H1 (cell line): ENCODE measurements around the gene PRSS12. TPM values are rescaled to one million over a fixed set of nuclear protein-coding genes. Genes with fewer than 3 reads are reported as not detected.

Experiments
- BRCA1 ChIP-seq: IDR thresholded peaks from 2 replicates; pipeline ENCODE4 v1.6.1; 2012; ENCODE audit warnings: low read depth, low read length, improper control_type of control experiment
- CBX5 ChIP-seq: fragments of 300-800, 300-1000 bp; sonication (generic); IDR thresholded peaks from 2 replicates; pipeline ENCODE4 v1.7.1; 2016; ENCODE audit warnings: antibody characterized with exemption, low read length, low read depth
- CEBPB ChIP-seq: IDR thresholded peaks from 2 replicates; pipeline ENCODE4 v1.6.1; 2012; ENCODE audit warnings: low read depth, low read length
- EP300 ChIP-seq, 2 experiments: IDR thresholded peaks; 1 replicate in 1 of 2; 2 replicates in 1 of 2; pipeline ENCODE4 v1.6.1; 2011 to 2012; ENCODE audit warnings: low read depth in 2 of 2, low read length in 2 of 2, mild to moderate bottlenecking in 2 of 2, borderline replicate concordance in 1 of 2, inconsistent platforms in 1 of 2, moderate library complexity in 1 of 2
- JUN ChIP-seq: IDR thresholded peaks from 2 replicates; pipeline ENCODE4 v1.6.1; 2011; ENCODE audit warnings: low read depth, mild to moderate bottlenecking, improper control_type of control experiment, low read length
- JUND ChIP-seq: IDR thresholded peaks from 2 replicates; pipeline ENCODE4 v1.6.1; 2011; ENCODE audit warnings: mild to moderate bottlenecking, improper control_type of control experiment, low read length
- RBBP5 ChIP-seq: IDR thresholded peaks from 2 replicates; pipeline ENCODE4 v1.7.1; 2012; ENCODE audit warnings: low read depth, mild to moderate bottlenecking, inconsistent platforms, low read length, moderate library complexity, borderline replicate concordance
- TBP ChIP-seq: IDR thresholded peaks from 2 replicates; pipeline ENCODE4 v1.6.1; 2011; ENCODE audit warnings: low read depth, low read length, improper control_type of control experiment
- polyA plus RNA-seq, 7 experiments: library from polyadenylated mRNA; depleted of rRNA in 3 of 7; stranded (reverse) in 5 of 7; unstranded in 2 of 7; fragments of >200 nt in 5 of 7; fragments of 200-250 nt in 2 of 7; gene quantifications; 1 replicate in 5 of 7; 2 replicates in 1 of 7; 4 replicates in 1 of 7; pipeline versions ENCODE4 v1.2.1 to v1.2.3, GENCODE V29; 2011 to 2013; ENCODE audit warnings: missing spikeins in 2 of 7, mixed read lengths in 2 of 7
- total RNA-seq: library from RNA; stranded (reverse); fragmentation: NEBNext Ultra II Directional; extraction: Animal tissue kit (Norgen Biotek cat#: 25700); gene quantifications from 2 replicates; pipeline ENCODE4 v1.2.1, GENCODE V29; 2021
- TF ChIP-seq, protein P1 (sequence below): fragments of 300-600 bp; sonication (generic); IDR thresholded peaks from 2 replicates; pipeline ENCODE4 v1.7.1; 2012; ENCODE audit warnings: low read length, moderate library complexity, mild to moderate bottlenecking, inconsistent platforms; ENCODE audit not compliant: insufficient replicate concordance
- TF ChIP-seq, protein P2 (sequence below), 3 experiments: IDR thresholded peaks; 1 replicate in 2 of 3; 2 replicates in 1 of 3; pipeline versions ENCODE4 v1.5.1 to v1.6.1; 2011; ENCODE audit warnings: low read length in 3 of 3, mild to moderate bottlenecking in 3 of 3, inconsistent platforms in 2 of 3, low read depth in 1 of 3, moderate library complexity in 1 of 3; ENCODE audit not compliant: insufficient read depth in 1 of 3; ENCODE audit errors: control extremely low read depth in 1 of 3

PRSS12 gene
- total and polyA plus RNA-seq, 2 of the 8 experiments (the other 6 are each of a cell fraction or from before 2014, with no cell fraction given) = 2.6 to 9.3 TPM

DNA sequence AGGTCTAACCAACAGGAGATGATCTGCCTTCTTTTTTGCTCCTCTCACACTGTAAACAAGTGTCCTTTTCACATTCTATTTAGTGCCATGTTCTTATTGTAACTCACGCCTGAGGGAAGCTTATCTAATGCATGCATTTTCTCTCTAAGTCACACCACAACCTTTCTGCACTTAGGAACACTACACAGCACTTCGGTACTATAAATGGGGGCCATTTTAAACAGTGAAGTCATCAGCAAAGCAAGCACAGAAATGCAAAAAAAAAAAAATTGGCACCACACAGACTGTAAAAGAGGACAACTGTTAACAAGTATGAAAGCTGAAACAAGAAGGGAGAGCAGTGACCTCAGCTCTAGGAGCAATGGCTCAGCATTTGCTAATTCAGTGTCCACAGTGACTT is 45.2 kb downstream of the PRSS12 start (continued):
- TF ChIP-seq, protein P1, sequence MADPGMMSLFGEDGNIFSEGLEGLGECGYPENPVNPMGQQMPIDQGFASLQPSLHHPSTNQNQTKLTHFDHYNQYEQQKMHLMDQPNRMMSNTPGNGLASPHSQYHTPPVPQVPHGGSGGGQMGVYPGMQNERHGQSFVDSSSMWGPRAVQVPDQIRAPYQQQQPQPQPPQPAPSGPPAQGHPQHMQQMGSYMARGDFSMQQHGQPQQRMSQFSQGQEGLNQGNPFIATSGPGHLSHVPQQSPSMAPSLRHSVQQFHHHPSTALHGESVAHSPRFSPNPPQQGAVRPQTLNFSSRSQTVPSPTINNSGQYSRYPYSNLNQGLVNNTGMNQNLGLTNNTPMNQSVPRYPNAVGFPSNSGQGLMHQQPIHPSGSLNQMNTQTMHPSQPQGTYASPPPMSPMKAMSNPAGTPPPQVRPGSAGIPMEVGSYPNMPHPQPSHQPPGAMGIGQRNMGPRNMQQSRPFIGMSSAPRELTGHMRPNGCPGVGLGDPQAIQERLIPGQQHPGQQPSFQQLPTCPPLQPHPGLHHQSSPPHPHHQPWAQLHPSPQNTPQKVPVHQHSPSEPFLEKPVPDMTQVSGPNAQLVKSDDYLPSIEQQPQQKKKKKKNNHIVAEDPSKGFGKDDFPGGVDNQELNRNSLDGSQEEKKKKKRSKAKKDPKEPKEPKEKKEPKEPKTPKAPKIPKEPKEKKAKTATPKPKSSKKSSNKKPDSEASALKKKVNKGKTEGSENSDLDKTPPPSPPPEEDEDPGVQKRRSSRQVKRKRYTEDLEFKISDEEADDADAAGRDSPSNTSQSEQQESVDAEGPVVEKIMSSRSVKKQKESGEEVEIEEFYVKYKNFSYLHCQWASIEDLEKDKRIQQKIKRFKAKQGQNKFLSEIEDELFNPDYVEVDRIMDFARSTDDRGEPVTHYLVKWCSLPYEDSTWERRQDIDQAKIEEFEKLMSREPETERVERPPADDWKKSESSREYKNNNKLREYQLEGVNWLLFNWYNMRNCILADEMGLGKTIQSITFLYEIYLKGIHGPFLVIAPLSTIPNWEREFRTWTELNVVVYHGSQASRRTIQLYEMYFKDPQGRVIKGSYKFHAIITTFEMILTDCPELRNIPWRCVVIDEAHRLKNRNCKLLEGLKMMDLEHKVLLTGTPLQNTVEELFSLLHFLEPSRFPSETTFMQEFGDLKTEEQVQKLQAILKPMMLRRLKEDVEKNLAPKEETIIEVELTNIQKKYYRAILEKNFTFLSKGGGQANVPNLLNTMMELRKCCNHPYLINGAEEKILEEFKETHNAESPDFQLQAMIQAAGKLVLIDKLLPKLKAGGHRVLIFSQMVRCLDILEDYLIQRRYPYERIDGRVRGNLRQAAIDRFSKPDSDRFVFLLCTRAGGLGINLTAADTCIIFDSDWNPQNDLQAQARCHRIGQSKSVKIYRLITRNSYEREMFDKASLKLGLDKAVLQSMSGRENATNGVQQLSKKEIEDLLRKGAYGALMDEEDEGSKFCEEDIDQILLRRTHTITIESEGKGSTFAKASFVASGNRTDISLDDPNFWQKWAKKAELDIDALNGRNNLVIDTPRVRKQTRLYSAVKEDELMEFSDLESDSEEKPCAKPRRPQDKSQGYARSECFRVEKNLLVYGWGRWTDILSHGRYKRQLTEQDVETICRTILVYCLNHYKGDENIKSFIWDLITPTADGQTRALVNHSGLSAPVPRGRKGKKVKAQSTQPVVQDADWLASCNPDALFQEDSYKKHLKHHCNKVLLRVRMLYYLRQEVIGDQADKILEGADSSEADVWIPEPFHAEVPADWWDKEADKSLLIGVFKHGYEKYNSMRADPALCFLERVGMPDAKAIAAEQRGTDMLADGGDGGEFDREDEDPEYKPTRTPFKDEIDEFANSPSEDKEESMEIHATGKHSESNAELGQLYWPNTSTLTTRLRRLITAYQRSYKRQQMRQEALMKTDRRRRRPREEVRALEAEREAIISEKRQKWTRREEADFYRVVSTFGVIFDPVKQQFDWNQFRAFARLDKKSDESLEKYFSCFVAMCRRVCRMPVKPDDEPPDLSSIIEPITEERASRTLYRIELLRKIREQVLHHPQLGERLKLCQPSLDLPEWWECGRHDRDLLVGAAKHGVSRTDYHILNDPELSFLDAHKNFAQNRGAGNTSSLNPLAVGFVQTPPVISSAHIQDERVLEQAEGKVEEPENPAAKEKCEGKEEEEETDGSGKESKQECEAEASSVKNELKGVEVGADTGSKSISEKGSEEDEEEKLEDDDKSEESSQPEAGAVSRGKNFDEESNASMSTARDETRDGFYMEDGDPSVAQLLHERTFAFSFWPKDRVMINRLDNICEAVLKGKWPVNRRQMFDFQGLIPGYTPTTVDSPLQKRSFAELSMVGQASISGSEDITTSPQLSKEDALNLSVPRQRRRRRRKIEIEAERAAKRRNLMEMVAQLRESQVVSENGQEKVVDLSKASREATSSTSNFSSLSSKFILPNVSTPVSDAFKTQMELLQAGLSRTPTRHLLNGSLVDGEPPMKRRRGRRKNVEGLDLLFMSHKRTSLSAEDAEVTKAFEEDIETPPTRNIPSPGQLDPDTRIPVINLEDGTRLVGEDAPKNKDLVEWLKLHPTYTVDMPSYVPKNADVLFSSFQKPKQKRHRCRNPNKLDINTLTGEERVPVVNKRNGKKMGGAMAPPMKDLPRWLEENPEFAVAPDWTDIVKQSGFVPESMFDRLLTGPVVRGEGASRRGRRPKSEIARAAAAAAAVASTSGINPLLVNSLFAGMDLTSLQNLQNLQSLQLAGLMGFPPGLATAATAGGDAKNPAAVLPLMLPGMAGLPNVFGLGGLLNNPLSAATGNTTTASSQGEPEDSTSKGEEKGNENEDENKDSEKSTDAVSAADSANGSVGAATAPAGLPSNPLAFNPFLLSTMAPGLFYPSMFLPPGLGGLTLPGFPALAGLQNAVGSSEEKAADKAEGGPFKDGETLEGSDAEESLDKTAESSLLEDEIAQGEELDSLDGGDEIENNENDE = no peak
- TF ChIP-seq TBP (no peak), EP300 (IDR thresholded peaks at IDR 0.05; ENCODE audit: borderline replicate concordance in 1 of 2, low read depth in 2 of 2, low read length in 2 of 2) (no peak), RBBP5 (no peak), CBX5 (no peak), JUN (no peak), CEBPB (no peak), BRCA1 (no peak), JUND (no peak)
- TF ChIP-seq, protein P2, sequence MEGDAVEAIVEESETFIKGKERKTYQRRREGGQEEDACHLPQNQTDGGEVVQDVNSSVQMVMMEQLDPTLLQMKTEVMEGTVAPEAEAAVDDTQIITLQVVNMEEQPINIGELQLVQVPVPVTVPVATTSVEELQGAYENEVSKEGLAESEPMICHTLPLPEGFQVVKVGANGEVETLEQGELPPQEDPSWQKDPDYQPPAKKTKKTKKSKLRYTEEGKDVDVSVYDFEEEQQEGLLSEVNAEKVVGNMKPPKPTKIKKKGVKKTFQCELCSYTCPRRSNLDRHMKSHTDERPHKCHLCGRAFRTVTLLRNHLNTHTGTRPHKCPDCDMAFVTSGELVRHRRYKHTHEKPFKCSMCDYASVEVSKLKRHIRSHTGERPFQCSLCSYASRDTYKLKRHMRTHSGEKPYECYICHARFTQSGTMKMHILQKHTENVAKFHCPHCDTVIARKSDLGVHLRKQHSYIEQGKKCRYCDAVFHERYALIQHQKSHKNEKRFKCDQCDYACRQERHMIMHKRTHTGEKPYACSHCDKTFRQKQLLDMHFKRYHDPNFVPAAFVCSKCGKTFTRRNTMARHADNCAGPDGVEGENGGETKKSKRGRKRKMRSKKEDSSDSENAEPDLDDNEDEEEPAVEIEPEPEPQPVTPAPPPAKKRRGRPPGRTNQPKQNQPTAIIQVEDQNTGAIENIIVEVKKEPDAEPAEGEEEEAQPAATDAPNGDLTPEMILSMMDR (IDR thresholded peaks at IDR 0.05; ENCODE audit: control extremely low read depth in 1 of 3, insufficient read depth in 1 of 3, low read depth in 1 of 3, low read length in 3 of 3) = no peak
